ENCODE data around the gene RNF212B.

The RNF212B gene

GRCh38 chr14:23202001-23202400, 35.7 kb upstream of the RNF212B start:
- H3F3A ChIP-seq (ENCODE audit: control insufficient read depth, insufficient read depth), result no peaks in the 10 kb centered on the region
- H3K36me3 ChIP-seq (ENCODE audit: control insufficient read depth, low read length), result no peaks in the 10 kb centered on the region
- H3K9me3 ChIP-seq (ENCODE audit: control insufficient read depth, insufficient read depth, low read length), result no peaks in the 10 kb centered on the region
- no peak overlapping the region for H3K27ac ChIP-seq (ENCODE audit: low read depth, low read length)
- no peak overlapping the region for H3K4me3 ChIP-seq (ENCODE audit: low read length)
- H3K9me2 ChIP-seq (replicated peaks; ENCODE audit: control insufficient read depth, low read length), result no peaks in the 10 kb centered on the region
- H4K20me1 ChIP-seq (ENCODE audit: control insufficient read depth, insufficient read depth, low read depth, low read length), result no peaks in the 10 kb centered on the region
- H3K4me1 ChIP-seq (ENCODE audit: control insufficient read depth, low read length), result no peaks in the 10 kb centered on the region
- peaks cover 5% of the 10 kb centered on the region; the same call in 1 of the 2 replicates for H3K27me3 ChIP-seq (ENCODE audit: control insufficient read depth, low read length)
- no peak overlapping the region for H3K4me2 ChIP-seq (ENCODE audit: low read length)
- no peak for TF ChIP-seq CTCF (IDR thresholded peaks at IDR 0.05; ENCODE audit: low read depth, low read length, poor library complexity, severe bottlenecking)
- TF ChIP-seq EZH2phosphoT487 (IDR thresholded peaks at IDR 0.05; ENCODE audit: borderline replicate concordance, low read length), result no peak
- no peaks in the 10 kb centered on the region for H3K79me2 ChIP-seq (ENCODE audit: control insufficient read depth, low read length)

- no peak overlapping the region for H3K27ac ChIP-seq (ENCODE audit: low read depth, low read length)
- no peaks in the 10 kb centered on the region for H3K79me2 ChIP-seq (ENCODE audit: control insufficient read depth, low read length)
- no peak overlapping the region for H3K4me2 ChIP-seq (ENCODE audit: low read length)
- no peaks in the 10 kb centered on the region for H3K9me2 ChIP-seq (replicated peaks; ENCODE audit: control insufficient read depth, low read length)
- H3K4me1 ChIP-seq (ENCODE audit: control insufficient read depth, low read length), result no peaks in the 10 kb centered on the region
- H3K9me3 ChIP-seq (ENCODE audit: control insufficient read depth, insufficient read depth, low read length), result no peaks in the 10 kb centered on the region
- no peak for TF ChIP-seq CTCF (IDR thresholded peaks at IDR 0.05; ENCODE audit: low read depth, low read length, poor library complexity, severe bottlenecking)
- TF ChIP-seq EZH2phosphoT487 (IDR thresholded peaks at IDR 0.05; ENCODE audit: borderline replicate concordance, low read length), result no peak
- H3K27me3 ChIP-seq (ENCODE audit: control insufficient read depth, low read length), result peaks cover 2% of the 10 kb centered on the region; the same call in 1 of the 2 replicates
- no peaks in the 10 kb centered on the region for H3K36me3 ChIP-seq (ENCODE audit: control insufficient read depth, low read length)
- no peaks in the 10 kb centered on the region for H4K20me1 ChIP-seq (ENCODE audit: control insufficient read depth, insufficient read depth, low read depth, low read length)
- H3K4me3 ChIP-seq (ENCODE audit: low read length), result no peak overlapping the region
- H3F3A ChIP-seq (ENCODE audit: control insufficient read depth, insufficient read depth), result no peaks in the 10 kb centered on the region
These were observed 31.2 kb upstream of the RNF212B start for GRCh38 chr14:23206422-23207145.

GRCh38 chr14:23207146-23207540, 30.6 kb upstream of the RNF212B start:
- peaks cover 2% of the 10 kb centered on the region; the same call in 1 of the 2 replicates for H3K27me3 ChIP-seq (ENCODE audit: control insufficient read depth, low read length)
- H3K4me2 ChIP-seq (ENCODE audit: low read length), result no peak overlapping the region
- no peaks in the 10 kb centered on the region for H3F3A ChIP-seq (ENCODE audit: control insufficient read depth, insufficient read depth)
- no peaks in the 10 kb centered on the region for H3K4me1 ChIP-seq (ENCODE audit: control insufficient read depth, low read length)
- H3K27ac ChIP-seq (ENCODE audit: low read depth, low read length), result no peak overlapping the region
- no peaks in the 10 kb centered on the region for H3K36me3 ChIP-seq (ENCODE audit: control insufficient read depth, low read length)
- H3K79me2 ChIP-seq (ENCODE audit: control insufficient read depth, low read length), result no peaks in the 10 kb centered on the region
- TF ChIP-seq CTCF (IDR thresholded peaks at IDR 0.05; ENCODE audit: low read depth, low read length, poor library complexity, severe bottlenecking), result no peak
- TF ChIP-seq EZH2phosphoT487 (IDR thresholded peaks at IDR 0.05; ENCODE audit: borderline replicate concordance, low read length), result no peak
- H4K20me1 ChIP-seq (ENCODE audit: control insufficient read depth, insufficient read depth, low read depth, low read length), result no peaks in the 10 kb centered on the region
- no peaks in the 10 kb centered on the region for H3K9me2 ChIP-seq (replicated peaks; ENCODE audit: control insufficient read depth, low read length)
- H3K4me3 ChIP-seq (ENCODE audit: low read length), result no peak overlapping the region
- H3K9me3 ChIP-seq (ENCODE audit: control insufficient read depth, insufficient read depth, low read length), result no peaks in the 10 kb centered on the region

All from DOHH2 (cell line).